Measurements from ENCODE around the gene RALGAPA2.

Gene RALGAPA2

GRCh38 chr20:20627471-20627870 lies 85.0 kb downstream of the RALGAPA2 start:
- no peak for DNase-seq

DNA sequence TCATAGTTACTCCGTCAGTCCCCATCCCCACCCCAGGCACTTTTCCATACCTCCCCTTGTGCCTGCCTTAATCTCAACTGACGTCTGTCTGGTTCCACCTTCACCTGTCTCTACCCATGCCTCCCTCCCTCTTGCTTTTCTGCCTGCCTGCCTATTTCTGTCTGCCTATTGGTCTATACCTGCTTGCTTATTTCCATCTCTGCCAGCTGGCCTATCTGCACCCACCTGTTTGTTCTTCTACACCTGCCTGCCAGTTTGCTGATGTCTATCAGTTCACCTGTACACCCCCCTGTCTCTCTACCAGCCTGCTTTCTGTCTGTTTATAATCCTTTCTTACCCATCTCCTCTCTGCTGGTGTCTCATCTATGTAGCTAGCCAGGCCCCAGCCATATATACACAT lies 87.5 kb downstream of the RALGAPA2 start:
- DNase-seq: no peak

DNA sequence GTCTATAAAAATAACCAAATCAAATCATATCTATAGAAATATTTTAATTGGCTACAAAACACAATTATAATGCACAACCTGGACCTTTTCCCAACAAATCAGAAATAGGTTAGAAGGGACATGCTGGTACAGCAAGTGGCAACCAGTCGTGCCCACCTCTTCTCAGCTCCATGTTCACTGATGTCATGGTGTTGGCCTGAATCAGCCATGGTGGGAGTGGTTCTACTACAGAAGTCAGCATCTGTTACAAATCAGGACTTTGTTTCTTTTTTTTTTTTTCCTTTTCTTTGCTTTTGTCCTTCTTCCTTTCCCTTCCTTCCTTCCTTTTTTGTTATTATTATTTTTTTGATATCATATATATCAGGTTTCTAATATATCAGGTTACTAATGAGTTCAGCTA lies 91.2 kb downstream of the RALGAPA2 start:
- no peak for DNase-seq

DNA sequence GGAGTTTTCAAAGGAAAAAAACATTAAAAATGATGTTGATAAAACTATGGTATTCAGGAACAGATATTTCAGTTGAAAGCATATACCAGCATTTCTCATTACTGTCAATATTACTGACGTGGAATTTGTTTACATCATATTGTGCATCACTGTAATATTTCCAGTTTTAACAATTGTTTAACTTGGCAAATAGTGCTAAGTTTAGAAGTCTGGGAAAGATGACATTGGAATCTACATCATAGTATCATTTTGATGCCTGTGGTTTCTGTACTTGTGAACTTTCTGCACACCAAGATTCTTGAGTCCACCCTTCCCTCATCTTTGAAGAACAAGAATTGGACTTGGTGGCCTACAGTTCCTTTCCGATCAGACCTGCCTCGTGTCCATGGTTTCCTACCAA lies 98.1 kb downstream of the RALGAPA2 start:
- DNase-seq: no peak

DNA sequence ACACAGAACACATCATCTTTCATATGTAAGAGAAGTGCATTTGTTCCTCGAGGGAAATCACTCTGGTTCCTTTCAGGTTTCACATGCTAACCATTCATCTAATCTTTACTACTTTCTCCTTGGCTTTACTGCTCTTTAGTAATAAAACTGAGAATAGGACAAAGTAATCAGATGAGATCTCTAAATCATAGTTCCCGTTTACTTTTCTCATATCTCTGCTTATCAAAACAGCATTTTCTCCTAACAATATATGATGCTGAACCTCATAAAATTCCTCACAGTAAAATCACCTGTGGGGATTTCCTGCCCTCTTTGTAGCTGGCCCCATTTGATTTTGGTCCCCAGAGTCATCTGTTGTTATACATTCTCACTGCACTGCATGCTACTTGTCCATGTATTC lies 100.2 kb downstream of the RALGAPA2 start:
- DNase-seq: no peak

GRCh38 chr20:20611167-20611566 lies 101.3 kb downstream of the RALGAPA2 start:
- DNase-seq: no peak

GRCh38 chr20:20609522-20609921 lies 102.9 kb downstream of the RALGAPA2 start:
- no peak for DNase-seq

DNA sequence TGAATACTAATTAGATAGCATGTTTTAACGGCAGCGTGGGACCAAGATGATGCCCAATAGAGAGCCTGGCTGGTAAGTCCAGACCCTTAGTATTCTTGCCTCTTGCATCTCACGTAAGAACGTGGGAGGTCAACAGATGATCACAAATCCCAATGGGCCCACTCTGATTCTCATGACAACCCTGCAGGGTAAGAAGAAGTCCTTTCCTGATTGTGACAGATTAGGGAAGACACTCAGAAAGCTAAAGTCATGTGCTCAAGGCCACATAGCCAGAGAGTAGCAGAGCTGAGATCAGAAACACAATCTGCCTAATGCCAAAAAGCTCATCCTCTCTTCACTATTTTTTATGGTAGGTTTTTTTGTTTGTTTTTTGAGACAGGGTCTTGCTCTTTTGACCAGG lies 103.8 kb downstream of the RALGAPA2 start:
- no peak for DNase-seq

DNA sequence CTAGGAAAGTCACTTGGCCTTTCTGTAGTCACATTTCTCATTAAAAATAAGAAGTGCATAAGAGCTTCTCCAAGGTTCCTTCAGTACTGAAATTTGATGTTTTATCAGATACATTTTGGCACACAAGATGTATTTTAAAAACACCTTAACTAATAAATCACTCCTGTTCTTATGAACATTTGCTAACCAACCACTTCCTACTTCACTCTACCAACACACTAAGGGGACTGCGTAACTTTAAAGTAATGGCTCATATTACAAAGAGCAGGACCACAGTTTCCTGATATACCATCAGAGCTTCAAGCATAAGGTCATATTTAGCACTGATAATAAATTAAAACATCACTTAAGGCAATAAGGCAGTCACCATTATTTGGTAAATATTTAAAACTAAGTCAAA lies 104.4 kb downstream of the RALGAPA2 start:
- no peak for DNase-seq

DNA sequence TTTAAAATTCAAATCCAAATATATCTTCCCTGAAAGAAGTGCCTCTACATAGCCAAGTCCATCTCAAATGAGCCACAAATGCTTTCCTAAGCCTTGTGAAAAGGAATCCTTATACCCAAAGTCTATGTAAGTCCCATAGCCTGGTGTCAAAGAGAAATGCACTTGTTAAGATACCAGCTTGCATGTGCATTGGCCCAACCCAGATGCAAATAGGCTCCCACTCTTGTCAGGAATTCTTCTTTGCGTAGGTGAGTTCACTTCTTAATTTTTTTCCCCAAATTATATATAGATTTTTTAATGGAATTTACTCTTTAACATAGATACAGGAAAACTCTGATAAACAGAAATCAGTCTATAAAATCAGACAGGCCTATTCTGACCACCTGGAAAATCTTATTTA lies 105.6 kb downstream of the RALGAPA2 start:
- DNase-seq: no peak

GRCh38 chr20:20606050-20606449 lies 106.4 kb downstream of the RALGAPA2 start:
- DNase-seq: no peak

DNA sequence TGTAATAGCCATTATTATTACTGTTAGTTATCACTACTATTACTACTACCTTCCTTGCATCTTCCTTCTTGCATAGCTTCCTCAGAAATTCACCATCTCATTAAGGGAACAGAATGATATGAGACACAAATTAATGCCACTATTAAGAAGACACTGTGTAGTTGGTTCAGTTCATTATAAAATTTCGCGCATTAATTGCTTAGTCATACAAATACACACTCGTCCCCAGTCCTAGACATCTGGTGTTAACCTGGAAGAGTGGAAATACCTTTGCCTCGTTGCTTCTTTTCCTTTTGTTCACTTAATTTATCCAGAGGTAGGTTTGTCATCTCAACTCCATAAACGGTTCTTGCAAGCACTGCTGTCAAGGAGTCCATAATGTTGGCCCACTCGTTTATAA lies 107.5 kb downstream of the RALGAPA2 start:
- DNase-seq: no peak

GRCh38 chr20:20604357-20604756 lies 108.1 kb downstream of the RALGAPA2 start:
- no peak for DNase-seq

DNA sequence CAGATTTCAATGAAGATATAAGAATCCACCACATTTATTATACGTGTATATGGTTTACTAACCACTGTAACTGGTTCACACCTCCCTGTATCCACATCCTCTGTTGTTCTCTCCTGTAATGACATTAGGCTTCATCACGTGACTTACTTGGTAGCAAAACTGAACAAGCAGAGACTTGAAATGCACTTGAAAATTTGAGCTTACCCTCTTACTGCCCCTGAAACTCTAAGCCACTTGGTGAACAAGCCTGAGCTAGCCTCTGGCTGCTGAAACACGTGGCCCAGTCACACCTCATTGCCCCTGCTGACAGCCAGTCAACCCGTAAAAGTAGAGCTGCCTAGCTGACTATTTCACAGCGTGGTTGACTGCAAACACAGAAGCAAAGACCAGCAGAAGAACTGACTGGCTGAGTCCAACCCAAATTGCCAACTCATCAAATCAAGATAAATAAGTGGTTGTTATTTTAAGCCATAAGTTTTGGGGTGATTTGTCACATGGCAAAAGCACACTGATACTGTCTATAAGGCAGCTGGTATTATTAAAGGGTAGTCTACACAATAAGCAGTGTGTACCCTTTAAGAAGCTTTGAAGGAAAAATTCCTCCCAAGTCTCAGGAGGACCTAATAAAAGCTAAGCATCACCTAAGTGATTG lies 109.0 kb downstream of the RALGAPA2 start:
- DNase-seq: no peak

GRCh38 chr20:20597966-20598365 lies 114.5 kb downstream of the RALGAPA2 start:
- DNase-seq: no peak

GRCh38 chr20:20594171-20594530 lies 118.3 kb downstream of the RALGAPA2 start:
- no peak for DNase-seq

DNA sequence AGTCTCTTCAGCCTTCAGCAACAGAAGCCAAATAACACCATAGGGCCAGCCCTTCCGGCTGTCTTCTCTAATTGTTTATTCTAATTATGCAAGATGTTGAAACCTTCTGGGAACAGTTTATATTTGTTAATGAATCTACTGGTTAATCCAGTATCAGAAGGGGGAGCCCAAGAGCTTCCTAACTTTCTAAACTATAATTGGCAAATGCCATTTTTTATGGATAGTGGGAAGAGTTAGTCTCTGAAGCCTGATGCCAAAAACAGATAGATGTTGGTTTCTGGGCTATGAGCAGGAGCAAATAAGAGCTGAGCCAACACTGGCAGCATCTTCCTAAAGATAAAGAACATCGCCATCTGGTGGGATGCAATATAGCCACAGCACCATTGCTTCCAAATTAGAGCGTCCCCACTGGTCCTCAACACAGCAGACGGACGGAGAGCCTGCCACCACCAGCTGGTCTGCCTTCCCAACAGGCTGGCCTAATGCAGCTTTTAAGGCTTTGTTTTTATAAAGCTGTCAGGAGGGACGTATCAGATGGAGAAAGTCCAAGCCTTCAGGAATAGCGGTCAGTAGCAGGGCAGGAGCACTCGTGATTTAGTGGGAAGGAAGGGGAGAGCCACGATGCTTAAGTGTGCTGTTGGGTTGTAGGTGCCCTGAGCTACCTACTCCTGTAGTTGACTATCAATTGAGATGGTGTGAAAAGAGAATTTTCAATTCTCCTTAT lies 118.8 kb downstream of the RALGAPA2 start:
- DNase-seq: no peak

- no peak for DNase-seq
These were observed 127.3 kb downstream of the RALGAPA2 start for GRCh38 chr20:20585146-20585545.

- no peak for DNase-seq
These were observed 129.7 kb downstream of the RALGAPA2 start for GRCh38 chr20:20582734-20583133.

GRCh38 chr20:20580139-20580538 lies 132.3 kb downstream of the RALGAPA2 start:
- DNase-seq: no peak

DNA sequence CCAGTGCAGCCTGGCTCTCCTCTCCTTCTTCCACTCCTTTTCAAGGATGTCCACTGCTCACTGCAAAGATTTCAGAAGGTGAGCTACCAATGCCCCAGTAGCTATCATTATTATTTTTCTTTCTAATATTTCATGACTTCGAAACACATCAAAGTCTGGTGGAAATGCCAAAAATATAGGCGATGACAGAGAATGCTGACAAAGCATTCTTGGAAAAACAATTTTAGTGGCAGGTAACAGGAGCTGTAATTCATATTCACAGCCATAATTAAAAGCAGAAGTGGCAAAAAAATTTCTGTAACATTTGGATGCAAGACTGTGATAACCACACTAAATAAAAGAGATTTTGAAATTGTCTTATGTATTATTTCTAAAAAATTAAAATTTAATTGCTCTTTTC lies 133.6 kb downstream of the RALGAPA2 start:
- DNase-seq: no peak

GRCh38 chr20:20573797-20574196 lies 138.6 kb downstream of the RALGAPA2 start:
- no peak for DNase-seq

DNA sequence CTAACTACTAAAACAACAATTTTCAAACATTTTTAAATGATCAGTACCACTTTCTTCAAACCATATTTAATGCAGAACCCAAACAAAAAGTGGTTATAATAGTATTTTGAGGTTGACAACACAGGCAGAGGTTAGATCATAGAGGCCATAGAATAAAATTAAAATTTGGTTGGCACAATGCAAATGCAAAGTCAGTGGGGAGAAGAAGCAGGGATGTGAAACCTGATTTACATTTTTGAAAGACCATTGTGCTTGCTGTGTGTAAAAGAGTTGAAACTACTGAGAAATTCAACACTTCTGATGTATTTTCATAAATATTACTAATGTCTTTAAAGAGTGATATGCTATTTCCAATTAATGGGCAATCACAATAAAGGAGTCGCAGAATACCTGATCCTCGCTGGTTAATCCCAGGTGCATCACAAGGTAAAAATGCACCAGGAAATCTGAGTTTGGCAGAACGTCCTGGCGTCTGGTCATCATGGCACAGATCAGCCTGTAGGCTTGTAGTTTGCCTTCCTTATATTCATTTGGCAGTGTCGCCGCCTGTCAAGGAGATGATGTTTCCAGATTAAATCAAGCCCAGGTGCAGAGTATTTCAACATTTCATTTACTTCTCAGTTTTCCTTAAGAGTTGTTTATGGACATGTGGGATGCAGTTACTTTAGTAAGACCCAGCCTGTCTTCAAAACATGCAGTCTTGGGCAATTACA lies 141.2 kb downstream of the RALGAPA2 start:
- no peak for DNase-seq

DNA sequence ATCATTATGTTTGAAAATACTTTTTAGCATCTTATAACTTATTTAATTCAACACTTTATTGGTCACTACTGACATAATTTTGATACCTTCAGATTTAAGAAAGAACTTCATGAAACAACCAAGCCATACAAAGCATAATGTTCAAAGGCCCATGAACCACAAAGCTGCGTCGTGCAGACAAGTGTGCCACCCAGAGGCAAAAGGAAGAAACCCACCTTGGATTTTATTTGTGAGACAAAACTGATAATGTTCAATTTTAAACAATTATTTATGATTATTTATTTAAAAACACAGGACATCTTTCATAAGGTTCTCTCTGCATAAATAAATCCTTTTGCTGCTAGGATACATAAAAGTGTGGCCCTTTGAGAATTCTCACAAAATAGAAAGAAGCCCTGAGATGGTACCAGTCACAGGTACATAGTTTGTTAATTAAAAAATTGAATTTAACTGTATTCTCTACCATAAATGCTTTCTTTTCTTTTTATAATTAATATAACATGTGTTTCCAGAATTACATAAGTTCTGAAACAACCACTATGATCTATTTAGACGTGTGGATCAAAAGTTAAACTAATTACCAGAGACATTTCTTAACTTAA lies 143.7 kb downstream of the RALGAPA2 start:
- DNase-seq: peak in 1 of 2 experiments; percentile 4
